Measurements from ENCODE around the gene HBB. TPM values are rescaled to one million over a fixed set of nuclear protein-coding genes. Genes with fewer than 3 reads are reported as not detected.
"Not testable (repeated sequence)": the region's sequence is repeated elsewhere in the genome, so short reads cannot be mapped to it uniquely, and the experiment has no call there.

Gene HBB
- not detected in 2 replicates for total RNA-seq

DNA sequence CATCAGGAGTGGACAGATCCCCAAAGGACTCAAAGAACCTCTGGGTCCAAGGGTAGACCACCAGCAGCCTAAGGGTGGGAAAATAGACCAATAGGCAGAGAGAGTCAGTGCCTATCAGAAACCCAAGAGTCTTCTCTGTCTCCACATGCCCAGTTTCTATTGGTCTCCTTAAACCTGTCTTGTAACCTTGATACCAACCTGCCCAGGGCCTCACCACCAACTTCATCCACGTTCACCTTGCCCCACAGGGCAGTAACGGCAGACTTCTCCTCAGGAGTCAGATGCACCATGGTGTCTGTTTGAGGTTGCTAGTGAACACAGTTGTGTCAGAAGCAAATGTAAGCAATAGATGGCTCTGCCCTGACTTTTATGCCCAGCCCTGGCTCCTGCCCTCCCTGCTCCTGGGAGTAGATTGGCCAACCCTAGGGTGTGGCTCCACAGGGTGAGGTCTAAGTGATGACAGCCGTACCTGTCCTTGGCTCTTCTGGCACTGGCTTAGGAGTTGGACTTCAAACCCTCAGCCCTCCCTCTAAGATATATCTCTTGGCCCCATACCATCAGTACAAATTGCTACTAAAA, at the start of gene HBB:
Gene HBB (minus strand): TSS at position 340 of the 579 bp plus-strand sequence. CDS start 50 bp downstream, at position 290.
- DNase-seq (ENCODE audit: low read depth in 2 of 2): no peak

DNA sequence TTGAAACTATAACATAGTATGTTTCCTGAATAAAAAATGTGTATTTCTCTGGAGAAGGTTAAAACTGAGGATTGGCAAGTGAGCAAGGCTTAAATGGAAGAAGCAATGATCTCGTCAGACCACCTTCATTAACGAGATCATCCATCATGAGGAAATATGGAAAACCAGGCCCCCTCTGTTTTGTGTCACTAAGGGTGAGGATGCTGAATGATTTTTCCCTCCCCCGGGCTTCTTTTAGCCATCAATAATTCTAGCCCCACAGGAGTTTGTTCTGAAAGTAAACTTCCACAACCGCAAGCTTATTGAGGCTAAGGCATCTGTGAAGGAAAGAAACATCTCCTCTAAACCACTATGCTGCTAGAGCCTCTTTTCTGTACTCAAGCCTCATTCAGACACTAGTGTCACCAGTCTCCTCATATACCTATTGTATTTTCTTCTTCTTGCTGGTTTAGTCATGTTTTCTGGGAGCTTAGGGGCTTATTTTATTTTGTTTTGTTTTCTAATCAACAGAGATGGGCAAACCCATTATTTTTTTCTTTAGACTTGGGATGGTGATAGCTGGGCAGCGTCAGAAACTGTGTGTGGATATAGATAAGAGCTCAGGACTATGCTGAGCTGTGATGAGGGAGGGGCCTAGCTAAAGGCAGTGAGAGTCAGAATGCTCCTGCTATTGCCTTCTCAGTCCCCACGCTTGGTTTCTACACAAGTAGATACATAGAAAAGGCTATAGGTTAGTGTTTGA, 48.7 kb upstream of the HBB start:
- no peak for DNase-seq (ENCODE audit: low read depth in 2 of 2)

DNA sequence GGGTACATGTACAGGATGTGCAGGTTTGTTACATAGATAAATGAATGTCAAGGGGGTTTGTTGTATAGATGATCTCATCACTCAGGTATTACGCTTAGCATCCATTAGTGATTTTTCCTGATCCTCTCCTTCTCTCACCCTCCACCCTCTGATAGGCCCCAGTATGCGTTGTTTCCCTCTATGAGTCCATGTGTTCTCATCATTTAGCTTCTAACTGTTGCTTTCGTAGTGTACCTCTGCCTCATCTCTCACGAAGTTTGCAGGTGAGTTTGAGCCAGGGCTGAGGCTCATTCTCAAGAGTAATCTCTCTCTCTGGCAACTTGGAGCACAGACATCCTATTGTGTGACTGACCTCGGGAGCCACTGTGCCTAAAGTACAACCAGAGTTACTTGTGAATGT, 47.5 kb upstream of the HBB start:
- DNase-seq (ENCODE audit: low read depth in 2 of 2): no peak

DNA sequence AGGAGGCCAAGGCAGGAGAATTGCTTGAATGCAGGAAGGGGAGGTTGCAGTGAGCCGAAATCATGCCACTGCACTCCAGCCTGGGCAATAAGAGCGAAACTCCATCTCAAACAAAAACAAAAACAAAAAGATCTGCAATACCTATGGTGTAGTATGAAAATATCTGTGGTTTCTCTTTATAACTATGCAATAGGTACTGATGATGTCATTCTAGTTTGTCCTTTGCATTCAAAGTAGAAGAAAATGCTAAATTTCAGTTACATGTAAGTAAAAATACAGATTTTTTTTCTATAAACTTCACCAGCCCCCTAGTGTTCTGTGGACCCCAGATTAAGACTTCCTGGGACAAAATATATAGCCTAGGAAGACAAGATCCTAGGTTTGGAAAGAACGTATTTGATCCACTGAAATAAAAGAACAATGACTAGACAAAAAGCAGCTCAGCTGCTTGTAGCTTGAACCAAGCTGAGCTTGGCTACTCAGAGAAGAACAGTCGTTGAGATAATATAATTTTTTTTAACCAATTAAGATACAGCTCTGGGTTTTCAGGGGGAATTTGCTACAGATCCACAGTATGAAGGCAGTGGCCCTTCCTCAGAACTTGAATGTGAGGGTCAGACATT, 45.6 kb upstream of the HBB start:
- no peak for DNase-seq (ENCODE audit: low read depth in 2 of 2)

DNA sequence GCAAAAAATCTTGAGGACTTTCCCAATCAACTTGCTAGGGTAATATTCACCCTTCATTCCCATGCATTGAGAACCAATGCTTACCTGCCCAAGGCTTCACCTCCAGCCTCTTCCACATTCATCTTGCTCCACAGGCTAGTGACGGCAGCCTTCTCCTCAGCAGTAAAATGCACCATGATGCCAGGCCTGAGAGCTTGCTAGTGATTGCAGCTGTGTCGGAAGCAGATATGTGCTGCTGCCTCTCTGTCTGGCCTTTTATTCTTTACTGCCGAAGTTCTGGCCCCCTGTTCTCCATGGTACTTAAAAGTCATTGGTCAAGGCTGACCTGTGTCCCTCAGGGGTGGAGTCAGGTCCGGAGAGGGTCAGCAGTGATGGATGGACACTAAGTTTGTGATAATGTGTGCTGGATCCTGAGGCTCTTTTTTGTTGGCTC, 42.9 kb upstream of the HBB start, which contains the start of gene HBE1:
Gene HBE1 (minus strand): TSS at position 231 of the 433 bp plus-strand sequence. CDS start 55 bp downstream, at position 176.
- DNase-seq (ENCODE audit: low read depth in 2 of 2): no peak

DNA sequence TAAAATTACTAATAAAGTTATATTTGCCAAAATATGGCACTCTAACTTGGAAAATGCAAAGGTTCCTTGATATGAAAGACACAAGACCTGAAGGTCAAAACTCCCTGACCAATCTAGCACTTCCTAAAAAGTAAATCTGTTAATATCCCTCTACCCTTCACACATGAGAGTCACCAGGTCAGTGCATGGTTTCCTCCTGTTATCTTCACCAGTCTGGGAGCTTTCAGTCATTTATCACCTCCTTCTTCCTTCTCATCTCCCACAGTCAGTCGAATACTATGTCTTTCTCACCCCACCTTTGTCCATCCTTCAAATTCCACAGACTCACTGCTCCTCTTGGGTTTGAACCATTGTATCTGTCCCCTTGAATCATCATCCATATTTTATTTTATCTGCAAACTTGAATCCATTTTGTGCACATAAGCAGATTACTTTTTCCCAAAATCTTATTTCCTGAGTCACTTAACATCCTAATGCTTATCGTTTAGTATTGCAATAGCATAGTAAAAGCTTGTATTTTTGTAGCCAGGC, 40.2 kb upstream of the HBB start:
- no peak for DNase-seq (ENCODE audit: low read depth in 2 of 2)

DNA sequence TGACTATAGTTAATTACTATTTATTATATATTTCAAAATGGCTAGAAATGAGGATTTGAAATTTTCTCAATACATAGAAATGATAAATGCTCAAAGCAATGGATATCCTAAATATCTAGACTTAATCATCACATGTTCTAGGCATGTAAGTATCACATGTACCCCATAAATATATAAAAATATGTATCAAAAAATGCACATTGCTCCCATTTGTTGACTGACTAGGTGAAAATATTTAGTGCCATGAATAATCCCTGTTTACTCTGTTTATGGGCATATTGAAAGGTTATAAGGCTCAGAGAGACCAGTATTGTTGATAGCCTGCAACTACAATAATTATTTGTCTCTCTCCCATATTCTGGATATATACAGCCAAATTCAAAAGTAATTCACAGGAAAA, 39.7 kb upstream of the HBB start:
- DNase-seq (ENCODE audit: low read depth in 2 of 2): no peak

DNA sequence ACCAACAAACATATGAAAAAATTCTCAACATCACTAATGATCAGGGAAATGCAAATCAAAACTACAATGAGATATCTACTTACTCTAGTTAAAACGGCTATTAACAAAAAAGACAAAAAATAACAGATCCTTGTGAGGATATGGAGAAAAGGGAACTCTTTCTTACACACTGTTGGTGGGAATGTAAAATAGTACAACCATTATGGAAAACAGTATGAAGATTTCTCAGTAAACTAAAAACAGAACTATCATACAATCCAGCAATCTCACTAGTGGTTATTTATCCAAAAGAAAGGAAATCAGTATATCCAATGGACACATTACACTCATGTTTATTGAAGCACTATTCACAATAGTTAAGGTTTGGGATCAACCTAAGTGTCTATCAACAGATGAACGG, 39.0 kb upstream of the HBB start:
- DNase-seq (ENCODE audit: low read depth in 2 of 2): no peak

DNA sequence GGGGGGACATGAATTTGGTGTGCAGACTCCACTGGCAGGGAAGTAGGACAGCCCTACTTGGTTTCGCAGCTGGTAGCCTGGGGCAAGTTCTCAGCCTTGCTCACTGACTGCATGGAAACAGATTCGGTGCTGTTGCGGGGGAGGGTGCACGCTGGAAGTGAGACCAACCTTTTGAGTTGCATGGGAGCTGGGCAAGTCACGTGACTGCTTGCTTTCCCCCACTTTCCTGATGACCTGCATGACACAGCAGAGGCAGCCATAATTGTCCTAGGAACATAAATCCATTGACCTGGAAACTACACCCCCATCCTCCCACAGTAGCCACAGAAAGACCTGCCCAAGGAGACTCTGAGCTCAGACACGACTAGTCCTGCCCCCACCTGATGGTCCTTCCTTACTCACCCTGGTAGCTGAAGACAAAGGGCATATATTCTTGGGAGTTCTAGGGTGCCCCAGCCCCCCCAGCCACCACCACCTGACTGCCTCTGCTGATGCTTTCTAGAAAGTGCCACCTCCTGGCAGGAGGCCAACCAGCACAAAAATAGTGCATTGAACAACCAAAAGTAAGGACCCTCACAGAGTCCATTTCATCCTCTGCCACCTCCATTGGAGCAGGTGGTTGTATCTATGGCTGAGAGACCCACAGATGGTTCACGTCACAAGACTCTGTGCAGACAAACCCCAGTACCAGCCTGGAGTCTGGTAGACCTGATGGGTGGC, 31.8 kb upstream of the HBB start:
- no peak for DNase-seq (ENCODE audit: low read depth in 2 of 2)

DNA sequence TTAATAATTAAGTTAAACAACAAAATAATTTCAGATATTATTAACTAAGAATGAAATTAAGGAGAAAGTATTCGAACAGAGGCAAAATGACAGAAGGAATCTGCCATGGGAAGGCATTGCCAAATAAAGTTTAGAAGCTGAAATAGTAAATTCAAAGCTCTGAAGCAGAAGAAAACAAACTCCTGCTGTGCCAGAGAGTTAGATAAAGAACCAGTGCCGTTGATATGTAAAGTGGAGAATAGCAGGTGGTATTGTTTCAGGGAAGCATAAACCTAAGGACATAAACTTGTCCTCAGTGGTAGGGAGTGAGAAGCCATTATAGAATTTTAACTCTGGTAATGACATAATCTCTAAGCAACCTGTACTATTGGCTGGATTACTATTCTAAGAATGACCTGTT, 30.4 kb upstream of the HBB start:
- DNase-seq (ENCODE audit: low read depth in 2 of 2): no peak

DNA sequence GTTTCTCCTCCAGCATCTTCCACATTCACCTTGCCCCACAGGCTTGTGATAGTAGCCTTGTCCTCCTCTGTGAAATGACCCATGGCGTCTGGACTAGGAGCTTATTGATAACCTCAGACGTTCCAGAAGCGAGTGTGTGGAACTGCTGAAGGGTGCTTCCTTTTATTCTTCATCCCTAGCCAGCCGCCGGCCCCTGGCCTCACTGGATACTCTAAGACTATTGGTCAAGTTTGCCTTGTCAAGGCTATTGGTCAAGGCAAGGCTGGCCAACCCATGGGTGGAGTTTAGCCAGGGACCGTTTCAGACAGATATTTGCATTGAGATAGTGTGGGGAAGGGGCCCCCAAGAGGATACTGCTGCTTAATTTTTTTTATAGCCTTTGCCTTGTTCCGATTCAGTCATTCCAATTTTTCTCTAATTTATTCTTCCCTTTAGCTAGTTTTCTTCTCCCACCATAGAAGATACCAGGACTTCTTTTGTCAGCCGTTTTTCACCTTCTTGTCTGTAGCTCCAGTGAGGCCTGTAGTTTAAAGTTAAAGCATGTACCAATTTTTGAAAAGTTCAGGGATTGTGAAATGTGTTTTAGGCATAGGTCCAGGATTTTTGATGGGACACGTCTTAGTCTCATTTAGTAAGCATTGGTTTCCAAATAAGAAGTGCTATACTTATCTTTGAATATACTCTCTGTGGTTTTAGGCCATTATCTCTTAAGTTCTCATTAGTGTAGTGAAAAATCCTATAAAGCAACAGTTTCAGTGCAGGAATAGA, 28.0 kb upstream of the HBB start, which contains the start of gene HBG2:
Gene HBG2 (minus strand): TSS at position 136 of the 768 bp plus-strand sequence. CDS start 53 bp downstream, at position 83.
- DNase-seq (ENCODE audit: low read depth in 2 of 2): not testable (repeated sequence)

DNA sequence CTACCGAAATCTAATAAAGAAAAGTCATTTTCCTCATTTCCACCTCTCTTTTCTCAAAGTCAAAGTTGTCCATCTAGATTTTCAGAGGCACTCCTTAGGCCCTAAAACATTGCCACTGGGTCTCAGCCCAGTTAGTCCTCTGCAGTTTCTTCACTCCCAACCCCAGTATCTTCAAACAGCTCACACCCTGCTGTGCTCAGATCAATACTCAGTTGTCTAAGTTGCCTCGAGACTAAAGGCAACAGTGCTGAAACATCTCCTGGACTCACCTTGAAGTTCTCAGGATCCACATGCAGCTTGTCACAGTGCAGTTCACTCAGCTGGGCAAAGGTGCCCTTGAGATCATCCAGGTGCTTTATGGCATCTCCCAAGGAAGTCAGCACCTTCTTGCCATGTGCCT, 27.2 kb upstream of the HBB start:
- DNase-seq (ENCODE audit: low read depth in 2 of 2): not testable (repeated sequence)

DNA sequence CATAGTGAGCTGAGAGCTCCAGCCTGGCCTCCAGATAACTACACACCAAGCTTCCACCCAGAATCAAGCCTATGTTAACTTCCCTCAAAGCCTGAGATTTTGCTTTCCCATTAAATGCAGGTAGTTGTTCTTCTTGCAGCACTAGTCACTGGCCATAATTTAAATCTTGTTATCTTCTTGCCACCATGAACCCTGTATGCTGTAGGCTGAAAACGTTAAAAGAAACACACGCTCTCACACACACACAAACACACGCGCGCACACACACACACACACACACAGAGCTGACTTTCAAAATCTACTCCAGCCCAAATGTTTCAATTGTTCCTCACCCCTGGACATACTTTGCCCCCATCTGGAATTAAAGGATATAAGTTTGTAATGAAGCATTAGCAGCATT, 26.6 kb upstream of the HBB start:
- not testable (repeated sequence) for DNase-seq (ENCODE audit: low read depth in 2 of 2)

DNA sequence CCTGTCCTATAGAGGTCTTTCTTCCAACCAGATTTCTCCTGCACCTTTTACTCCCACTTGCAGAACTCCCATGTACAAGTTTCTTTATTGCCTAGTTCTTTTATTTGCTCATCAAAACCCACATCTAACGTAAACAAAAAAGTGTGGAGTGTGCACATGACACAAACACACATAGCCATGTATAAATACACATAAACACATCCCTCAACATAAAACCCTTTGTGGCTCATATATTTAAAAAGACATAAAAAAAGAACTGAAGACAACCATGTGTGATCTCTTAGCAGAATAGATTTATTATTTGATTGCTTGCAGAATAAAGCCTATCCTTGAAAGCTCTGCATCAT, 26.0 kb upstream of the HBB start:
- no peak for DNase-seq (ENCODE audit: low read depth in 2 of 2)

DNA sequence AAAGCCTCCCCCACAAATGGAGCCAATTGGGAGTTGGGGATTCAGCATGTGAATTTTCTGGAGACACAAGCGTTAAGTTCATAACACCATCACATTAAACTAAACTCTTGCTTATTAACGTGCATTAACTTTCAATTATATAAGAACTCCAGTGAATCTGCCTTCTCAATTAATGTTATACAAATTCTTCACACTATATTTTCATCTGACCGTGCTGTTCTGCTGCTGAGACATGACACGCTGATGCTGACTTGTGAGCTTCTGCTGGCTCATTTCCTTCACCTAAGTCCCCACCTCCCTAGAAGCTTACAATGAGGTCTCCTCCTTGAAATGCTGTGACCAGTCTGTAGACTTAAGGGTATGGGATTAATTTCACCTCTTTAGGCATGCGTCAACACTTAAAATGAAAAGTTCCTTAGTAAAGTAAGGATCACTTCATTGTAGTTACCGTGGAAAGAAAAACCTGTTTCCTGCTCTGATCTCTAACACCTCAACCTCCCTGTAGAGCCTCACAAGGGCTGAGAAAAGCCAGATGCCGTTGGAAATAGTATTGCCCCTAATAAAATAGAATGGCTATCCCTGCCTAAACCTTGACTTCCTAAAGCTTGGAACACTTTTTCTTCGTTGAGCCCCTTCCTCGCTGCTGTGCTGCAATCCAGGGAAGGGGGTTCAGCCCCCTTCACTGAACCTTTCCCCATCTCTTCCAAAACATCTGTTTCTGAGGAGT, 25.5 kb upstream of the HBB start:
- DNase-seq (ENCODE audit: low read depth in 2 of 2): no peak

DNA sequence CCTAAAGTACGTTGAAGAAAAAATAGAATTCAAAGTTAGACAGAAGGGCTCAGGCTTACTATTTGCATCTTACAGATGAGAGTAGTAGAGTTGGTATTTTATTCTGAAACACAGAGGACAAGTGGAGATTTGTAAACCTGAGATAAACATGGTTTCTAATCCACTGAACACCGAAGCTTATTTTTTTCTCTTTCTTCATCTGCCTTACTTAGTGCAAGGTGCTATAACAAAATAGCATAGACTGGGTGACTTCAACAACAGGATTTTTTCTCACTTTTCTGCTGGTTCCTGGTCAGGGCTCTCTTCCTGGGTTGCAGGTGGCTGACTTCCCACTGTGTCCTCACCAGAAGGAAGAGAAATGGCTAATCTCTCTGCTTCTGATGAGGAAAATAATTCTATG, 24.9 kb upstream of the HBB start:
- DNase-seq (ENCODE audit: low read depth in 2 of 2): no peak

DNA sequence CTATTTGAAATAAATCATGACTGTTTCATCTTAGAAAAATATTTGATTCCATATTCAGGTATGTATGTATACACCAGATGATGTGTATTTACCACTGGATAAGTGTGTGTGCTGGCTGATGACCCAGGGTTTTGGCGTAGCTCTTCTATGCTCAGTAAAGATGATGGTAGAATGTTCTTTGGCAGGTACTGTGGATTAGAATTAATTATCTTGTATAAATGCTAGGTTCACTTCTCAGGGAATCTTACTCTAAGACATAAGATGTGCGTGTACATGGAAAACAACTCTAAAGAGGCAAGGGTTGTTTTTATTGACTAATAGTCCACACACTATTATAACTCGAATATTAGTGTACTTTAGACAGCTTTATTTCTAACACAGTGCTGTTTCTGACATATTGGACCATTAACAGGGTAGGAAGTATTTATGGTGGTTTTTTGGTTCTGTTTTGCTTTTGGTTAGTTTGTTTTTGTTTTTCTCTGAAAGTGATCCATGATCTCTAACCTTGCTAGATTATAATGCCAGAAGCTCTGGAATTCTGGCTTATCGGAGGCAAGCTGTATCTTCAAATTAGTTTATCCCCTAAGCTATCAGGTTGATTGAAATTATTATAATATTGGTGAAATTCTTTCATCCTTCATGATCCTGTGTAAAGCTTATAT, 23.8 kb upstream of the HBB start:
- no peak for DNase-seq (ENCODE audit: low read depth in 2 of 2)

DNA sequence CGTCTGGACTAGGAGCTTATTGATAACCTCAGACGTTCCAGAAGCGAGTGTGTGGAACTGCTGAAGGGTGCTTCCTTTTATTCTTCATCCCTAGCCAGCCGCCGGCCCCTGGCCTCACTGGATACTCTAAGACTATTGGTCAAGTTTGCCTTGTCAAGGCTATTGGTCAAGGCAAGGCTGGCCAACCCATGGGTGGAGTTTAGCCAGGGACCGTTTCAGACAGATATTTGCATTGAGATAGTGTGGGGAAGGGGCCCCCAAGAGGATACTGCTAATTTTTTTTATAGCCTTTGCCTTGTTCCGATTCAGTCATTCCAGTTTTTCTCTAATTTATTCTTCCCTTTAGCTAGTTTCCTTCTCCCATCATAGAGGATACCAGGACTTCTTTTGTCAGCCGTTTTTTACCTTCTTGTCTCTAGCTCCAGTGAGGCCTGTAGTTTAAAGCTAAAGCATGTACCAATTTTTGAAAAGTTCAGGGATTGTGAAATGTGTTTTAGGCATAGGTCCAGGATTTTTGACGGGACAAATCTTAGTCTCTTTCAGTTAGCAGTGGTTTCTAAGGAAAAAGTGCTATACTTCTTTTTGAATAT, 23.0 kb upstream of the HBB start, which contains the start of gene HBG1:
Gene HBG1 (minus strand): TSS at position 51 of the 590 bp plus-strand sequence. CDS start 53 bp downstream, outside the sequence.
- not testable (repeated sequence) for DNase-seq (ENCODE audit: low read depth in 2 of 2)

DNA sequence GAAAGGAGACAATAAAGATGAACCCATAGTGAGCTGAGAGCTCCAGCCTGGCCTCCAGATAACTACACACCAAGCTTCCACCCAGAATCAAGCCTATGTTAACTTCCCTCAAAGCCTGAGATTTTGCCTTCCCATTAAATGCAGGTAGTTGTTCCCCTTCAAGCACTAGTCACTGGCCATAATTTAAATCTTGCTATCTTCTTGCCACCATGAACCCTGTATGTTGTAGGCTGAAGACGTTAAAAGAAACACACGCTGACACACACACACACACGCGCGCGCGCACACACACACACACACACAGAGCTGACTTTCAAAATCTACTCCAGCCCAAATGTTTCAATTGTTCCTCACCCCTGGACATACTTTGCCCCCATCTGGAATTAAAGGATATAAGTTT, 21.6 kb upstream of the HBB start:
- not testable (repeated sequence) for DNase-seq (ENCODE audit: low read depth in 2 of 2)

All from lung microvascular endothelial cell (primary cell).